HepG2 (cell line): ENCODE measurements around the gene TMEM121. TPM values are rescaled to one million over a fixed set of nuclear protein-coding genes. Genes with fewer than 3 reads are reported as not detected.
A peak's percentile ranks its signal among the peaks of the same experiment; 100 is the strongest.

Experiments used
- ATAC-seq: fragments of 200-7000 bp; cut with Tn5 transposase; 3 replicates; pipeline ENCODE4 v1.9.1; 2020; ENCODE audit warnings: mild to moderate bottlenecking, moderate library complexity
- BruUV-seq: library from RNA; stranded (reverse); fragments of 400-500 nt; replicated peaks from 2 replicates; lab custom pipeline; 2021; lab: Mats Ljungman, UMichigan
- CTCF ChIA-PET: fragments of 300-600 bp; formaldehyde crosslinking; extraction: SDS; loops from one replicate; lab custom pipeline; 2021; ENCODE audit warnings: low total read pairs, inconsistent platforms, low intra/inter-chr PET ratio; lab: Yijun Ruan, JAX
- POLR2A ChIA-PET: fragments of 350-600 bp; sonication (Branson Sonifier 250); formaldehyde crosslinking; loops from one replicate; lab custom pipeline; 2020; ENCODE audit warnings: antibody characterized with exemption, inconsistent platforms; lab: Yijun Ruan, JAX
- DNase-seq: peaks from one replicate; pipeline ENCODE4 v3.0.0-alpha.2; 2015; ENCODE audit warnings: low spot score
- FAIRE-seq: peaks from 3 replicates; lab custom pipeline; 2011; peaks lifted over from hg19 to GRCh38; lab: Jason Lieb, UNC
- H2AFZ ChIP-seq: one replicate; pipeline ENCODE4 v1.6.1; 2011; ENCODE audit warnings: low read length, inconsistent platforms
- H3K27ac ChIP-seq: fragments of 300-600 bp; 3 replicates; pipeline ENCODE4 v1.8.0; 2011; ENCODE audit warnings: mixed run types, mild to moderate bottlenecking, mixed read lengths, low read length, inconsistent platforms; ENCODE audit not compliant: insufficient read depth; ENCODE audit errors: extremely low read length
- H3K27me3 ChIP-seq, 2 experiments: fragments of 200-600 bp in 1 of 2; 2 replicates in 1 of 2; 3 replicates in 1 of 2; pipeline versions ENCODE4 v1.6.0 to v1.8.0; 2011; ENCODE audit warnings: low read length in 2 of 2, mild to moderate bottlenecking in 2 of 2, moderate library complexity in 2 of 2, inconsistent platforms in 1 of 2; ENCODE audit not compliant: insufficient read depth in 2 of 2, control insufficient read depth in 1 of 2
- H3K36me3 ChIP-seq, 2 experiments: fragments of 200-600 bp in 1 of 2; replicated peaks in 1 of 2; 2 replicates in 1 of 2; 3 replicates in 1 of 2; pipeline versions ENCODE4 v1.5.1 to v1.8.0; 2011; ENCODE audit warnings: low read length in 2 of 2, inconsistent platforms in 1 of 2; ENCODE audit not compliant: insufficient read depth in 2 of 2, control insufficient read depth in 1 of 2
- H3K4me1 ChIP-seq: 2 replicates; pipeline ENCODE4 v1.5.1; 2012; ENCODE audit warnings: low read length, inconsistent platforms; ENCODE audit not compliant: insufficient read depth
- H3K4me2 ChIP-seq: 2 replicates; pipeline ENCODE4 v1.6.0; 2011; ENCODE audit warnings: low read depth, low read length, inconsistent platforms
- H3K4me3 ChIP-seq, 3 experiments: fragments of 200-600 bp in 1 of 3; sonication (generic), shearing (Covaris generic) in 1 of 3; replicated peaks in 1 of 3; 2 replicates each; pipeline ENCODE4 v1.5.1; 2011 to 2016; ENCODE audit warnings: low read length in 3 of 3, inconsistent platforms in 2 of 3, low read depth in 2 of 3, mild to moderate bottlenecking in 2 of 3, control low read depth in 1 of 3, mixed read lengths in 1 of 3; ENCODE audit not compliant: insufficient read depth in 1 of 3
- H3K79me2 ChIP-seq: one replicate; pipeline ENCODE4 v1.6.1; 2011; ENCODE audit warnings: low read length, inconsistent platforms; ENCODE audit not compliant: insufficient read depth
- H3K9ac ChIP-seq: 2 replicates; pipeline ENCODE4 v1.6.0; 2011; ENCODE audit warnings: mild to moderate bottlenecking, low read depth, low read length, inconsistent platforms; ENCODE audit not compliant: insufficient read depth
- H3K9me3 ChIP-seq: 2 replicates; pipeline ENCODE4 v1.5.1; 2012; ENCODE audit warnings: mild to moderate bottlenecking, low read length
- H4K20me1 ChIP-seq: 2 replicates; pipeline ENCODE4 v1.6.0; 2011; ENCODE audit warnings: inconsistent platforms, mild to moderate bottlenecking, low read length, moderate library complexity; ENCODE audit not compliant: insufficient read depth
- AGO1 ChIP-seq: fragments of 200-400 bp; formaldehyde crosslinking; IDR thresholded peaks from 2 replicates; pipeline ENCODE4 v1.6.1; 2017; ENCODE audit warnings: mild to moderate bottlenecking, low read depth, low read length, moderate library complexity; ENCODE audit not compliant: poor library complexity, severe bottlenecking
- DMAP1 ChIP-seq: IDR thresholded peaks from 2 replicates; pipeline ENCODE4 v1.6.1; 2016
- ELF3 ChIP-seq: IDR thresholded peaks from 2 replicates; pipeline ENCODE4 v1.6.1; 2016; ENCODE audit warnings: missing genetic modification reagents, missing compliant biosample characterization
- FOXO1 ChIP-seq: sonication (generic); formaldehyde crosslinking; IDR thresholded peaks from 2 replicates; pipeline ENCODE4 v1.4.0; 2020; ENCODE audit warnings: missing genetic modification reagents
- GABPB1 ChIP-seq: IDR thresholded peaks from 2 replicates; pipeline ENCODE4 v1.6.1; 2016; ENCODE audit warnings: mild to moderate bottlenecking, missing genetic modification reagents, moderate library complexity, missing compliant biosample characterization
- HIVEP1 ChIP-seq: sonication (generic); formaldehyde crosslinking; IDR thresholded peaks from 2 replicates; pipeline ENCODE4 v1.4.0; 2020; ENCODE audit warnings: mild to moderate bottlenecking, missing genetic modification reagents
- HNF4A ChIP-seq: sonication (generic); formaldehyde crosslinking; IDR thresholded peaks from 2 replicates; pipeline ENCODE4 v1.4.0; 2020; ENCODE audit warnings: missing genetic modification reagents
- MEIS2 ChIP-seq: sonication (generic); formaldehyde crosslinking; IDR thresholded peaks from 2 replicates; pipeline ENCODE4 v1.9.0; 2021; ENCODE audit warnings: mild to moderate bottlenecking, missing genetic modification reagents
- NFKB2 ChIP-seq: sonication (generic); formaldehyde crosslinking; IDR thresholded peaks from 2 replicates; pipeline ENCODE4 v1.4.0; 2020; ENCODE audit warnings: missing genetic modification reagents, borderline replicate concordance
- NONO ChIP-seq, 2 experiments: fragments of 450-650 bp in 1 of 2; sonication (generic) in 1 of 2; formaldehyde crosslinking in 1 of 2; IDR thresholded peaks in 1 of 2; conservative IDR thresholded peaks in 1 of 2; 2 replicates each; pipeline versions ENCODE4 v1.6.1 to v1.8.0; 2017 to 2022; ENCODE audit warnings: mild to moderate bottlenecking in 1 of 2, missing genetic modification reagents in 1 of 2, moderate library complexity in 1 of 2
- NR2F6 ChIP-seq, 2 experiments: IDR thresholded peaks; 2 replicates each; pipeline ENCODE4 v1.6.1; 2016; ENCODE audit warnings: antibody characterized with exemption in 1 of 2, mild to moderate bottlenecking in 1 of 2
- POLR2A ChIP-seq, 2 experiments: IDR thresholded peaks; 2 replicates each; pipeline ENCODE4 v1.6.1; 2011; ENCODE audit warnings: low read depth in 2 of 2, low read length in 2 of 2, mild to moderate bottlenecking in 1 of 2, moderate library complexity in 1 of 2; ENCODE audit not compliant: insufficient read depth in 1 of 2
- PTBP1 ChIP-seq: fragments of 200-400 bp; formaldehyde crosslinking; IDR thresholded peaks from 2 replicates; pipeline ENCODE4 v1.6.1; 2018; ENCODE audit warnings: low read length, low read depth; ENCODE audit not compliant: poor library complexity, severe bottlenecking
- SAFB2 ChIP-seq: sonication (generic); formaldehyde crosslinking; IDR thresholded peaks from 2 replicates; pipeline ENCODE4 v1.5.1; 2020; ENCODE audit warnings: missing genetic modification reagents, low read depth, mild to moderate bottlenecking, borderline replicate concordance
- THAP9 ChIP-seq: sonication (generic); formaldehyde crosslinking; IDR thresholded peaks from 2 replicates; pipeline ENCODE4; 2020; ENCODE audit warnings: missing genetic modification reagents, mild to moderate bottlenecking, borderline replicate concordance
- TSC22D2 ChIP-seq: sonication (generic); formaldehyde crosslinking; IDR thresholded peaks from 2 replicates; pipeline ENCODE4 v1.5.1; 2020; ENCODE audit warnings: missing genetic modification reagents, mild to moderate bottlenecking, borderline replicate concordance
- XRCC5 ChIP-seq: fragments of 200-400 bp; formaldehyde crosslinking; optimal IDR thresholded peaks from 2 replicates; pipeline ENCODE3; 2017; ENCODE audit warnings: mild to moderate bottlenecking, low read length
- YY1 ChIP-seq: IDR thresholded peaks from 2 replicates; pipeline ENCODE4 v1.6.1; 2011; ENCODE audit warnings: low read length, low read depth, moderate library complexity, mild to moderate bottlenecking; ENCODE audit not compliant: insufficient read depth, insufficient replicate concordance
- ZNF619 ChIP-seq: sonication (generic); formaldehyde crosslinking; IDR thresholded peaks from 2 replicates; pipeline ENCODE4 v1.4.0; 2020; ENCODE audit warnings: mild to moderate bottlenecking, missing genetic modification reagents
- ZNF772 ChIP-seq: sonication (generic); formaldehyde crosslinking; IDR thresholded peaks from 2 replicates; pipeline ENCODE4 v1.5.0; 2020; ENCODE audit warnings: mild to moderate bottlenecking, missing genetic modification reagents
- ZNF777 ChIP-seq: sonication (generic); formaldehyde crosslinking; IDR thresholded peaks from 2 replicates; pipeline ENCODE4 v1.4.0; 2020; ENCODE audit warnings: missing genetic modification reagents
- WGBS: methylation state at CpG from one replicate; pipeline ENCODE4 v1.1.6; 2017; ENCODE audit warnings: low lambda C conversion rate; 5-methylcytosine and 5-hydroxymethylcytosine counted together
- in situ Hi-C: cut with HindIII; loops from 2 replicates; pipeline ENCODE4 v1.10.0; 2017; ENCODE audit warnings: low pct_unique_long_range_greater_than_20kb; ENCODE audit not compliant: extremely low pct_ligation_motif_present
- intact Hi-C: fragments of 100-400 bp; cut with micrococcal nuclease; formaldehyde crosslinking; loops from one replicate; pipeline ENCODE4 v1.10.0; 2022; ENCODE audit not compliant: unreplicated experiment
- polyA plus RNA-seq, 8 experiments: library from polyadenylated mRNA; depleted of rRNA in 3 of 8; stranded (reverse) in 7 of 8; unstranded in 1 of 8; fragments of >200 nt; fragmentation: Illumina TruSeq in 4 of 8; extraction: Trizol in 4 of 8; gene quantifications; 2 replicates each; pipeline versions ENCODE4 v1.2.1 to v1.2.3, GENCODE V29; 2011 to 2016; ENCODE audit warnings: low read depth in 4 of 8, missing spikeins in 1 of 8, mixed read lengths in 1 of 8; ENCODE audit not compliant: insufficient read depth in 1 of 8
- total RNA-seq, 5 experiments: library from RNA; depleted of rRNA; stranded (reverse); fragments of >200 nt; fragmentation: Illumina TruSeq; extraction: Trizol; gene quantifications; 2 replicates each; pipeline ENCODE4 v1.2.3, GENCODE V29; 2016; ENCODE audit warnings: low read depth in 1 of 5

Gene TMEM121
- total and polyA plus RNA-seq, 2 of the 13 experiments (the other 11 are each of a cell fraction or from before 2014, with no cell fraction given) = 6.6 to 19.0 TPM

DNA sequence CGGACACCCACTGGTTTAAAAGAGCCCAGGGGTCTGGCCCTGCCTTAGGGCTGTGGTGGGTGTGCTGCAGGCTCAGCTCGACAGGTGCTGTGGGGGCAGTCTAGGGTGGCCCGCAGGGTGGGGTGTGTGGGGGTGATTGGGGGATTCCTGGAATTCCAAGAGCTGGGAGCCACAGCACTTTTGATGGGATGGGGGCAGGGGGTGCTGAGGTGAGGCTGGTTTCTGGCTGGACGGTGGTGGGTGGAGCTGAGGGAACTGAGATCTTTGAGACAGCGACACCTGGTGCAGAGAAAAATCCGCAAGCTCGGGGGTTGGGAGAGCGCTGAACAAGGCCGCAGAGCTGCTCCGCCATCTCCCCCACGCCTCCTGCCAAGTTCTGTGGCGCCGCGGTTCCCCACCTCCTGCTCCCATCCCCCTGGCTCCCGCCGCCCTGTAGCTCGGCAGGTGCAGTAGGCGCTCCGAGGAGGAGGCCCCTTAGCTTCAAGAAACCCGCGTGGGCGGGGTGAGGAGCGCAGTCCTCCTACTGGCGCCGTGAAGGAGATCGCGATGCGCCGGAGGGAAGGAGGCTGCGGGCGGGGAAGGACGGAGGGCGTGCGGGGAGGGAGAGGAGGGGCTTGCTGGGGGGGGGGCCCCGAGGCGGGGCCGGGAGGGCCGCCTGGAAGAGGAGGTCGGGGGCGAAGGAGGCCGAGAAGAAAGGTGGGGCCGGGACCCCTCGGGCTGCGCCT lies 36.7 kb upstream of the TMEM121 start:
- Histone ChIP-seq H3K9me3 (no peaks in the 10 kb centered on the region), H3K4me2 (peak overlapping the region; percentile 97)
- TF ChIP-seq XRCC5 (peak; percentile 24), DMAP1 (peak; percentile 64; the same call in 1 of the 2 replicates), MEIS2 (0 out of 2 replicates have a peak, but pooled peaks have one; percentile 40), NFKB2 (CRISPR knock-in tag) (peak; percentile 32; the same call in 1 of the 2 replicates), POLR2A (IDR thresholded peaks at IDR 0.05; ENCODE audit: insufficient read depth in 1 of 2, low read depth in 2 of 2, low read length in 2 of 2) (no peak), YY1 (peak; percentile 56), THAP9 (CRISPR knock-in tag) (peak; percentile 54; the same call in 1 of the 2 replicates), HNF4A (CRISPR knock-in tag) (0 out of 2 replicates have a peak, but pooled peaks have one; percentile 12), NR2F6 (IDR thresholded peaks at IDR 0.05) (no peak), NR2F6 (CRISPR knock-in tag; IDR thresholded peaks at IDR 0.05) (peak; percentile 19; the same call in 1 of the 2 replicates), TSC22D2 (CRISPR knock-in tag) (0 out of 2 replicates have a peak, but pooled peaks have one; percentile 22), ELF3 (CRISPR knock-in tag) (0 out of 2 replicates have a peak, but pooled peaks have one; percentile 19), FOXO1 (CRISPR knock-in tag) (peak; percentile 34; the same call in 1 of the 2 replicates), PTBP1 (peak; percentile 5), SAFB2 (CRISPR knock-in tag) (no peak), NONO (IDR thresholded peaks at IDR 0.05) (no peak), NONO (CRISPR knock-in tag; conservative IDR thresholded peaks at IDR 0.05) (peak; percentile 46; the same call in 1 of the 2 replicates), ZNF772 (CRISPR knock-in tag) (peak; percentile 62; the same call in 1 of the 2 replicates), HIVEP1 (no peak), AGO1 (peak; percentile 2), GABPB1 (peak; percentile 58; the same call in 1 of the 2 replicates), ZNF619 (CRISPR knock-in tag) (no peak), ZNF777 (peak; percentile 32; the same call in 1 of the 2 replicates)

More for the DNA sequence above, 36.7 kb upstream of the TMEM121 start:
- peak overlapping the region; percentile 84 for H3K9ac ChIP-seq
- H3K4me3 ChIP-seq = peak overlapping the region; percentile 59 to 79 (median 70); a peak in 5 of 6 replicates
- H3K27ac ChIP-seq = peak overlapping the region; percentile 92
- H2AFZ ChIP-seq = no peak overlapping the region
- no TSS peak for BruUV-seq
- ATAC-seq = peak; percentile 28
- WGBS = under 1% methylated on average over 27 of the region's 44 CpGs
- in situ Hi-C loops (loop anchor here (5.0 kb wide), 2 partner anchors 38 to 112 kb away; partner anchors contain the start of gene TMEM121), intact Hi-C loops (loop anchor here (2.0 to 10.0 kb wide), 4 partner anchors 15 to 175 kb away; partner anchors contain the start of genes CRIP2 and PACS2)
- DNase-seq = peak; percentile 82
- POLR2A ChIA-PET = interaction anchor here (0.7 to 1.5 kb wide), 7 partner anchors 8 to 175 kb away, joined by 3 to 10 read pairs (median 4); partner anchors contain the start of gene PACS2
- peak; percentile 80 for FAIRE-seq
- H3K79me2 ChIP-seq = peaks cover 7% of the 10 kb centered on the region
- peaks cover 68% of the 10 kb centered on the region for H3K4me1 ChIP-seq
- no peaks in the 10 kb centered on the region for H4K20me1 ChIP-seq
- peaks cover 0 to 3% of the 10 kb centered on the region in 2 experiments; a peak in 1 of 5 replicates for H3K36me3 ChIP-seq
- peaks cover 0 to 7% of the 10 kb centered on the region in 2 experiments; a peak in 2 of 5 replicates for H3K27me3 ChIP-seq
- CTCF ChIA-PET = interaction anchor here (0.9 to 3.6 kb wide), 5 partner anchors 8 to 119 kb away, joined by 3 to 24 read pairs (median 7); no protein-coding TSS in a partner anchor
